HG03354 (cell line): ENCODE data around the gene VBP1.
"Not testable (repeated sequence)": the region's sequence is repeated elsewhere in the genome, so short reads cannot be mapped to it uniquely, and the experiment has no call there.

Experiments
- ATAC-seq: cut with Tn5 transposase; IDR thresholded peaks from one replicate; pipeline ENCODE4 v1.9.1; 2021; ENCODE audit warnings: mild to moderate bottlenecking; ENCODE audit not compliant: unreplicated experiment, poor library complexity, severe bottlenecking

Gene VBP1

GRCh38 chrX:155262970-155263754 is 46.9 kb downstream of the VBP1 start:
- ATAC-seq: peak; percentile 34

DNA sequence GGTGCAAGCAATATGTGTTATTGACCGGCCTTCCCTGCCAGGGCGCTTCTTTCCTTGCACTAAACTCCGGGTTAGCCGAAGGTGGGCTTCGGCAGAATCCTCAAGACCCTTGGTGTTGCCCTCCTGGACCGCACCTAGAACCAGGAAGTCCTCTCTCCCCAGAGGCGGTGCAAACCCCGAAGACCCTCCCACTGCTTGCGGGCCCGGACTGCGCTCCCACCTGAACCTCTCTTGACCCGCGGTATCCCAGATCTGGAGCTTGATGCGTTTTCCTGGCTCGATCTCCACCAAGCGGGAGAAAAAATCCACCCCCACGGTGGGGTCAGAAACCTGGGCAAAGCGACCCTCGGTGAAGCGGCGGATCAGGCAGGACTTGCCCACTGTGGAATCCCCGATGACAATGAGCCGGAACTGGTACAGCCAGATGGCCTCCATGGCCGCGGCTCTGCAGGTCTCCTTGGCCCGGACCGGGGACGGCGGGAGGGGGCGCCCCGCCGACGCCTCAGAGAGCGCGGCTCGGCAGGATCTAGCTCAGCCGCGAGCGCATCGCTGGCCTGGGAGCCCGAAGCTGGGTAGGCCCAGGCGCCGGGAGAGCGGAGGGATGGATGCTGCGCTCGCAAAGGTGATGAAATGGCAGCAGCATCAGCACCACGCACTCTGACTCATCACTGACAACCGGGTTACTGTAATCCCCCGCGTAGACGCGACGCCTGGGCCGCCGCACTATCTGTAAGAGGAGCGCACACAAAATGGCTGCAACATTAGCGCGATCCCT is 47.8 kb downstream of the VBP1 start, which contains the start of gene RAB39B:
TSS of gene RAB39B (minus strand) at position 638 of the 775 bp plus-strand sequence. CDS start at position 435, 203 bp downstream.
- ATAC-seq: peak; percentile 92

GRCh38 chrX:155266439-155266838 is 50.2 kb downstream of the VBP1 start:
- no peak for ATAC-seq

GRCh38 chrX:155267995-155268394 is 51.7 kb downstream of the VBP1 start:
- not testable (repeated sequence) for ATAC-seq

DNA sequence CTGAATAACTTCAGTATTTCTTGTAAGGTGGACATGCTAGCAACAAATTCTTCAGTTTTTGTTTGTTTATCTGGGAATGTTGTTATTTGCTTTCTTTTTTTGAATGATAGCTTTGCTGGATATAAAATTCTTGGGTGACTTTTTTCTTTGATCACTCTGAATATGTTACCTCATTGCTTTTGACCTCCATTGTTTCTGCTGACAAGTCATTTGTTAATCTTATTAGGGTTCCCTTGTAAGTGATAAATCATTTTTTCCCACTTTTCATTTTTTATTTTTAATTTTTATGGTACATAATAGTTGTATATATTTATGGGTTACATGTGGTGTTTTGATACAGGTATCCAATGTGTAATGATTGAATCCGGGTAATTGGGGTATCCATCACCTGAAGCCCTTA is 54.7 kb downstream of the VBP1 start:
- no peak for ATAC-seq

GRCh38 chrX:155279873-155280272 is 63.6 kb downstream of the VBP1 start:
- no peak for ATAC-seq
